Transverse colon (tissue), 4 donors: ENCODE results near the gene TRAF3IP3. TPM values are rescaled to one million over a fixed set of nuclear protein-coding genes. Genes with fewer than 3 reads are reported as not detected.
A peak's percentile ranks its signal among the peaks of the same experiment; 100 is the strongest.

Experiments used
- DNase-seq: peaks from one replicate; pipeline ENCODE4 v3.0.0-alpha.2; 2019
- H3K27ac ChIP-seq, 4 donors: fragments of 200-600 bp; sonication (generic); 2 replicates each; pipeline ENCODE4 v1.5.1; 2016 to 2018; ENCODE audit warnings: inconsistent platforms in 4 of 4
- H3K27me3 ChIP-seq: fragments of 200-600 bp; sonication (generic); 2 replicates; pipeline ENCODE4 v1.5.1; 2017; ENCODE audit warnings: inconsistent platforms
- H3K36me3 ChIP-seq, 4 donors: fragments of 200-600 bp; sonication (generic); 2 replicates each; pipeline ENCODE4 v1.5.1; 2017 to 2019; ENCODE audit warnings: inconsistent platforms in 4 of 4
- H3K4me1 ChIP-seq, 4 donors: fragments of 200-600 bp; sonication (generic); 2 replicates each; pipeline ENCODE4 v1.5.1; 2017 to 2020; ENCODE audit warnings: inconsistent platforms in 4 of 4
- H3K4me3 ChIP-seq, 4 donors: fragments of 200-600 bp; sonication (generic); 1 replicate in 1 of 4; 2 replicates in 3 of 4; pipeline versions ENCODE4 v1.5.1 to v1.6.1; 2017 to 2019; ENCODE audit warnings: inconsistent platforms in 4 of 4
- H3K9me3 ChIP-seq, 2 donors: fragments of 200-600 bp; sonication (generic); 2 replicates each; pipeline ENCODE4 v1.5.1; 2017 to 2019; ENCODE audit warnings: inconsistent platforms in 2 of 2
- EP300 ChIP-seq: sonication (generic); formaldehyde crosslinking; IDR thresholded peaks from one replicate; pipeline ENCODE4 v1.6.1; 2017; ENCODE audit warnings: antibody characterized with exemption, low read depth
- POLR2A ChIP-seq: fragments of 450-650 bp; IDR thresholded peaks from one replicate; pipeline ENCODE4 v1.6.1; 2016; ENCODE audit warnings: antibody characterized with exemption, mild to moderate bottlenecking, moderate library complexity
- POLR2AphosphoS5 ChIP-seq, 3 donors: sonication (generic); formaldehyde crosslinking; IDR thresholded peaks; one replicate each; pipeline ENCODE4 v1.6.1; 2016; ENCODE audit warnings: antibody characterized with exemption in 3 of 3
- WGBS, 2 donors: methylation state at CpG; one replicate each; pipeline ENCODE4 v1.1.5; 2018; ENCODE audit warnings: low coverage in 1 of 2; 5-methylcytosine and 5-hydroxymethylcytosine counted together
- in situ Hi-C, 4 donors: fragments of 200-750 bp; cut with MboI; loops; one replicate each; pipeline versions ENCODE4 v1.15.0 to v1.15.1; 2017; ENCODE audit warnings: low sequenced_read_pairs in 3 of 4, low pct_ligation_motif_present in 1 of 4, low pct_unique_long_range_greater_than_20kb in 1 of 4
- intact Hi-C: fragments of 100-400 bp; cut with DNase I; formaldehyde crosslinking; loops from one replicate; pipeline ENCODE4 v1.15.1; 2023; ENCODE audit warnings: low total_unique reads
- total RNA-seq, 4 donors: library from RNA; depleted of rRNA; stranded (reverse); fragments of >200 nt; gene quantifications; one replicate each; pipeline ENCODE4 v1.1.0, GENCODE V29; 2016
- TF ChIP-seq, protein P1 (sequence below), 5 experiments: fragments of 200-600 bp in 3 of 5; fragments of 450-650 bp in 2 of 5; sonication (generic) in 3 of 5; IDR thresholded peaks; 1 replicate in 2 of 5; 2 replicates in 3 of 5; pipeline ENCODE4 v1.5.1; 2016 to 2017; ENCODE audit warnings: antibody characterized with exemption in 5 of 5, inconsistent platforms in 3 of 5, mild to moderate bottlenecking in 2 of 5, moderate library complexity in 1 of 5

Gene TRAF3IP3
- total RNA-seq, 4 donors from 2014 or later = 2.3 to 17.6 (median 6.8) TPM

DNA sequence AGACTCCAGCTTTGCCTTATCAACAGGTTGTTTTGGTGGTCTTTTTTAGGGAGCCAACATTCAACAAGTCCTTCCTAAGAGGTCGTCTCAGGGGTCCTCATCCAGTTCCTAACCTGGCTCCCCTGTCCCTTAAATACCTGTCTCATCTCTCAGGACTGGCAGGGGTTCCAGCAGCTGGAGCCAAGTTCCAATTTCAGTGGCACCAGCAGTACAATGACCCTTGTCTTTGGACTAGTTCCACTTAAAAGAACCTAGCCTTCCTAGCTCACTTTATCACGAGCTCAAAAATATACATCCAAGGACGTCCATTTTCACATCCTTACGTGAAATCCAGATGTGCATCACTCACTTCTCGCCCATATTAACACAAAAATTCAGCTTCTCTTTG is 18.7 kb upstream of the TRAF3IP3 start:
- in situ Hi-C loops (loop anchor here in 1 of 4 donors (10.0 kb wide), 1 partner anchor 162 kb away; no protein-coding TSS in a partner anchor), intact Hi-C loops (no loop called here)
- Histone ChIP-seq H3K4me3 (no peak overlapping the region), H3K36me3 (no peaks in the 10 kb centered on the region), H3K4me1 (no peaks in the 10 kb centered on the region), H3K27me3 (no peaks in the 10 kb centered on the region), H3K9me3 (no peaks in the 10 kb centered on the region), H3K27ac (no peak overlapping the region)
- WGBS, 2 donors = 85 to 100% methylated on average over 2 to 5 of the region's 5 CpGs
- no peak for DNase-seq
- no peak for TF ChIP-seq EP300
- no peak for TF ChIP-seq POLR2A
- TF ChIP-seq, protein P1, sequence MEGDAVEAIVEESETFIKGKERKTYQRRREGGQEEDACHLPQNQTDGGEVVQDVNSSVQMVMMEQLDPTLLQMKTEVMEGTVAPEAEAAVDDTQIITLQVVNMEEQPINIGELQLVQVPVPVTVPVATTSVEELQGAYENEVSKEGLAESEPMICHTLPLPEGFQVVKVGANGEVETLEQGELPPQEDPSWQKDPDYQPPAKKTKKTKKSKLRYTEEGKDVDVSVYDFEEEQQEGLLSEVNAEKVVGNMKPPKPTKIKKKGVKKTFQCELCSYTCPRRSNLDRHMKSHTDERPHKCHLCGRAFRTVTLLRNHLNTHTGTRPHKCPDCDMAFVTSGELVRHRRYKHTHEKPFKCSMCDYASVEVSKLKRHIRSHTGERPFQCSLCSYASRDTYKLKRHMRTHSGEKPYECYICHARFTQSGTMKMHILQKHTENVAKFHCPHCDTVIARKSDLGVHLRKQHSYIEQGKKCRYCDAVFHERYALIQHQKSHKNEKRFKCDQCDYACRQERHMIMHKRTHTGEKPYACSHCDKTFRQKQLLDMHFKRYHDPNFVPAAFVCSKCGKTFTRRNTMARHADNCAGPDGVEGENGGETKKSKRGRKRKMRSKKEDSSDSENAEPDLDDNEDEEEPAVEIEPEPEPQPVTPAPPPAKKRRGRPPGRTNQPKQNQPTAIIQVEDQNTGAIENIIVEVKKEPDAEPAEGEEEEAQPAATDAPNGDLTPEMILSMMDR (IDR thresholded peaks at IDR 0.05) = no peak
- no peak for TF ChIP-seq POLR2AphosphoS5 (IDR thresholded peaks at IDR 0.05)

DNA sequence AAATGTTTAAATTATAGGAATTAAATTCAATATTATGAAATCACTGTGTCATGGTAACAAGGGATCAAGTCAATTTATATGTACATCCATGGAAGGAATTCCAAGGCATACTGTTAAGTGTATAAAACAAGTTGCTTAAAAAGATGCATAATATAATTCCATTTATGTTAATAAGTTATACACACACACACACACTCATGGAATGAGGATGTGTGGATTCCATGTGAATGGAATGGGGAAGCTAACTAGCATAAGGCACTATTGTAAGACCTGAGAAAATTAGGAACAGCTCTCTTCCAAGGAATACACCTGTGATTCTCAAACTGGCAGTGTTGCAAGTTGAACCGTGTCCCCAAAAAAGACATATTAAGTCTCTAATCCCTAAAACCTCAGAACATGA is 17.6 kb upstream of the TRAF3IP3 start:
- no peaks in the 10 kb centered on the region for H3K9me3 ChIP-seq
- DNase-seq = no peak
- 86 to 87% methylated on average over 1 of the region's 1 CpG for WGBS, 2 donors
- no peak overlapping the region for H3K4me3 ChIP-seq
- in situ Hi-C loops = loop anchor here in 1 of 4 donors (10.0 kb wide), 1 partner anchor 163 kb away; no protein-coding TSS in a partner anchor
- no peaks in the 10 kb centered on the region for H3K36me3 ChIP-seq
- H3K27me3 ChIP-seq = no peaks in the 10 kb centered on the region
- no peak for TF ChIP-seq EP300
- no peak for TF ChIP-seq POLR2AphosphoS5 (IDR thresholded peaks at IDR 0.05)
- TF ChIP-seq, protein P1 (IDR thresholded peaks at IDR 0.05) = no peak
- no peak for TF ChIP-seq POLR2A
- no peak overlapping the region for H3K27ac ChIP-seq
- intact Hi-C loops = no loop called here
- H3K4me1 ChIP-seq = peaks cover 0 to 3% (median 0%) of the 10 kb centered on the region in 4 donors

DNA sequence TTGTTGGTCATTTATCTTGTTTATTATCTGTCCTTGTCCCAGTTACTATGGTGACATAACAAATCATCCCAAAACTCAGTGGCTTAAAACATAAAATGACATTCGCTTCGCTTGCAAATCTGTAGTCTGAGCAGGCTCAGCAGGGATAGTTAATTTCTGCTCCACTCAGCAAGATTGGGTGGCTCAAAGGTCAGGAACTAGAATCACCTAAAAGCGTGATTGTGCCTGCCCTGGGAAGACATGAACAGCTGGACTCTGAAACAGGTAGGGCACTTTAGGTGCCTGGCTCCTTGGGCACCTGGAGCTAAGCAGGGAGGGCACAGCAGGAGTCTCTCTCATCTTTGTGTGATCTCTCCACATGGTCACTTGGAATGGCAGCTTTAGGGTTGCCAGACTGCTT is 14.7 kb upstream of the TRAF3IP3 start:
- Histone ChIP-seq H3K4me3 (no peak overlapping the region), H3K4me1 (peaks cover 0 to 3% (median 0%) of the 10 kb centered on the region in 4 donors), H3K27ac (no peak overlapping the region), H3K27me3 (no peaks in the 10 kb centered on the region), H3K9me3 (no peaks in the 10 kb centered on the region), H3K36me3 (no peaks in the 10 kb centered on the region)
- intact Hi-C loops = no loop called here
- in situ Hi-C loops = no loop called here
- no peak for DNase-seq
- TF ChIP-seq, protein P1 (IDR thresholded peaks at IDR 0.05) = no peak
- TF ChIP-seq POLR2A (no peak), EP300 (no peak), POLR2AphosphoS5 (IDR thresholded peaks at IDR 0.05) (no peak)
- 85 to 90% methylated on average over 2 to 3 of the region's 3 CpGs for WGBS, 2 donors

DNA sequence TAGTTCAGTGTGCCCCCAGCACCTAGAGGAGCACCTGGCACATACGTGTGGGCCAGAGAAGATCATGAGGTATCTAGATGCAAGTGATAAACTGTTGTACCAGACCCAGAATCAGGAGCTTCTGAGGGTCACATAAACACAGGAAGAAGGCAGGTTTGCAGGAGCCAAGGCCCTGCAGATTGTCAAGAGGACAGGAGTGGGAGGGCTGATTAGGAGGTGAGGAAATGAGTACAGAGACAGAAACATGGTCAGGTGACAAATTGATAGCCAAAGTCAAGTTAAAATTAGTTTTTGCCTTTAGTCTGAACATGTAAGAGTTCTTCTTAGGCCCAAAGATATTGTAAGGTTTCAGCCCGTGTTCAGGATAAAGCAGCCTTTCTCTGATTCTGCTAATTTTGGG is 14.0 kb upstream of the TRAF3IP3 start:
- peaks cover 0 to 3% (median 0%) of the 10 kb centered on the region in 4 donors for H3K4me1 ChIP-seq
- intact Hi-C loops = no loop called here
- TF ChIP-seq EP300 (no peak), POLR2AphosphoS5 (IDR thresholded peaks at IDR 0.05) (no peak), POLR2A (no peak)
- TF ChIP-seq, protein P1 (IDR thresholded peaks at IDR 0.05) = no peak
- no peaks in the 10 kb centered on the region for H3K27me3 ChIP-seq
- peak overlapping the region in 3 of 4 donors; percentile 24 to 39 (median 35) for H3K27ac ChIP-seq
- no peak overlapping the region for H3K4me3 ChIP-seq
- H3K36me3 ChIP-seq = no peaks in the 10 kb centered on the region
- in situ Hi-C loops = no loop called here
- 88 to 90% methylated on average over 2 of the region's 2 CpGs for WGBS, 2 donors
- H3K9me3 ChIP-seq = no peaks in the 10 kb centered on the region
- no peak for DNase-seq
